PC-3 (cell line): Measurements from ENCODE around the gene THADA. TPM values are rescaled to one million over a fixed set of nuclear protein-coding genes. Genes with fewer than 3 reads are reported as not detected.

Source experiments
- ATAC-seq: fragments of 200-7000 bp; cut with Tn5 transposase; 2 replicates; pipeline ENCODE4 v1.9.1; 2020; ENCODE audit warnings: mild to moderate bottlenecking, moderate library complexity
- BruUV-seq: library from RNA; stranded (reverse); fragments of 400-500 nt; replicated peaks from 2 replicates; lab custom pipeline; 2021; lab: Mats Ljungman, UMichigan
- CTCF ChIA-PET: fragments of 300-600 bp; sonication (Branson Sonifier 250); formaldehyde crosslinking; loops from one replicate; lab custom pipeline; 2022; ENCODE audit warnings: antibody characterized with exemption; lab: Charles Lee
- POLR2A ChIA-PET: fragments of 300-600 bp; sonication (Branson Sonifier 250); formaldehyde crosslinking; loops from one replicate; lab custom pipeline; 2022; ENCODE audit warnings: antibody characterized with exemption; ENCODE audit not compliant: unreplicated experiment; lab: Charles Lee
- DNase-seq: peaks from one replicate; pipeline ENCODE4 v3.0.0-alpha.2; 2015
- H2AFZ ChIP-seq: fragments of 300-600 bp; sonication (generic); 2 replicates; pipeline ENCODE4 v1.6.0; 2016; ENCODE audit warnings: antibody characterized with exemption, low read length
- H3F3A ChIP-seq: fragments of 300-600 bp; sonication (generic); one replicate; pipeline ENCODE4 v1.6.0; 2017; ENCODE audit warnings: antibody characterized with exemption, low read length, control low read depth, mild to moderate bottlenecking; ENCODE audit not compliant: unreplicated experiment
- H3K27ac ChIP-seq: fragments of 300-600 bp; sonication (generic); 2 replicates; pipeline ENCODE4 v1.5.1; 2016; ENCODE audit warnings: mild to moderate bottlenecking, low read length
- H3K27me3 ChIP-seq: fragments of 300-600 bp; sonication (generic); 2 replicates; pipeline ENCODE4 v1.6.1; 2016; ENCODE audit warnings: low read length, mixed read lengths
- H3K36me3 ChIP-seq: fragments of 300-600 bp; sonication (generic); 2 replicates; pipeline ENCODE4 v1.6.1; 2016; ENCODE audit warnings: low read depth, mixed run types, low read length, mixed read lengths
- H3K4me1 ChIP-seq: fragments of 300-600 bp; sonication (generic); 2 replicates; pipeline ENCODE4 v1.5.1; 2016; ENCODE audit warnings: low read length; ENCODE audit not compliant: insufficient read depth
- H3K4me2 ChIP-seq: fragments of 300-600 bp; sonication (generic); 2 replicates; pipeline ENCODE4 v1.6.0; 2016; ENCODE audit warnings: low read length
- H3K4me3 ChIP-seq: fragments of 300-600 bp; sonication (generic); 2 replicates; pipeline ENCODE4 v1.5.1; 2016; ENCODE audit warnings: mild to moderate bottlenecking, low read length, mixed read lengths
- H3K79me2 ChIP-seq: fragments of 300-600 bp; sonication (generic); 2 replicates; pipeline ENCODE4 v1.6.1; 2017; ENCODE audit warnings: low read length, mixed read lengths
- H3K9ac ChIP-seq: fragments of 300-600 bp; sonication (generic); 2 replicates; pipeline ENCODE4 v1.6.0; 2016; ENCODE audit warnings: mild to moderate bottlenecking, low read length
- H3K9me2 ChIP-seq: fragments of 300-600 bp; sonication (generic); replicated peaks from 2 replicates; pipeline ENCODE4 v1.6.1; 2016; ENCODE audit warnings: mixed run types, low read length, mixed read lengths
- H3K9me3 ChIP-seq: fragments of 300-600 bp; sonication (generic); 2 replicates; pipeline ENCODE4 v1.6.1; 2016; ENCODE audit warnings: low read length, mixed read lengths
- H4K20me1 ChIP-seq: fragments of 300-600 bp; sonication (generic); 2 replicates; pipeline ENCODE4 v1.6.1; 2016; ENCODE audit warnings: low read length, mixed read lengths
- CTCF ChIP-seq: fragments of 300-600 bp; sonication (generic); conservative IDR thresholded peaks from 2 replicates; pipeline ENCODE4 v1.5.1; 2017; ENCODE audit warnings: antibody characterized with exemption, low read depth, mild to moderate bottlenecking, low read length
- EZH2 ChIP-seq: fragments of 300-600 bp; sonication (generic); IDR thresholded peaks from one replicate; pipeline ENCODE4 v1.6.1; 2017; ENCODE audit warnings: antibody characterized with exemption, mild to moderate bottlenecking, low read length; ENCODE audit not compliant: unreplicated experiment
- EZH2phosphoT487 ChIP-seq: fragments of 300-600 bp; sonication (generic); IDR thresholded peaks from 2 replicates; pipeline ENCODE4 v1.6.1; 2018; ENCODE audit warnings: mild to moderate bottlenecking, antibody characterized with exemption, low read length, borderline replicate concordance
- intact Hi-C: fragments of 100-400 bp; cut with micrococcal nuclease; formaldehyde crosslinking; loops from 2 replicates; pipeline ENCODE4 v1.9.0; 2023
- total RNA-seq: library from RNA; depleted of rRNA; stranded (reverse); fragments of >200 nt; gene quantifications from 2 replicates; pipeline ENCODE4 v1.2.3, GENCODE V29; 2014

THADA gene
- total RNA-seq, 1 experiment from 2014 or later = 33.6 TPM

- BruUV-seq = no TSS peak
- ChIA-PET CTCF (interaction anchor here (0.6 kb wide), 1 partner anchor 36 kb away, joined by 5 read pairs; no protein-coding TSS in a partner anchor), POLR2A (no interaction called here)
- Histone ChIP-seq H3K4me1 (peaks cover 27% of the 10 kb centered on the region), H3K9ac (no peak overlapping the region), H3K4me2 (no peak overlapping the region), H2AFZ (no peak overlapping the region), H3K36me3 (no peaks in the 10 kb centered on the region), H3K27ac (no peak overlapping the region), H3K4me3 (no peak overlapping the region), H3F3A (no peaks in the 10 kb centered on the region), H3K9me2 (no peaks in the 10 kb centered on the region), H3K27me3 (no peaks in the 10 kb centered on the region), H3K79me2 (no peaks in the 10 kb centered on the region), H4K20me1 (no peaks in the 10 kb centered on the region), H3K9me3 (no peaks in the 10 kb centered on the region)
- ATAC-seq = no peak
- TF ChIP-seq EZH2 (no peak), EZH2phosphoT487 (no peak), CTCF (no peak)
- intact Hi-C loops = no loop called here
- DNase-seq = no peak
These were observed 120.5 kb downstream of the THADA start for GRCh38 chr2:43475137-43475846.

- no peak for TF ChIP-seq EZH2phosphoT487
- TF ChIP-seq EZH2 = no peak
- no peak for TF ChIP-seq CTCF
- Histone ChIP-seq H3K9me2 (no peaks in the 10 kb centered on the region), H3K79me2 (no peaks in the 10 kb centered on the region), H3K4me2 (no peak overlapping the region), H3F3A (no peaks in the 10 kb centered on the region), H3K9me3 (no peaks in the 10 kb centered on the region), H3K9ac (no peak overlapping the region), H2AFZ (no peak overlapping the region), H4K20me1 (no peaks in the 10 kb centered on the region), H3K27me3 (no peaks in the 10 kb centered on the region), H3K4me3 (no peak overlapping the region), H3K27ac (no peak overlapping the region), H3K36me3 (no peaks in the 10 kb centered on the region), H3K4me1 (peaks cover 33% of the 10 kb centered on the region)
- no peak for DNase-seq
- POLR2A ChIA-PET = no interaction called here
- ATAC-seq = no peak
- CTCF ChIA-PET = no interaction called here
- no TSS peak for BruUV-seq
- intact Hi-C loops = no loop called here
These were observed 121.6 kb downstream of the THADA start for GRCh38 chr2:43474273-43474672.

- Histone ChIP-seq H3K36me3 (no peaks in the 10 kb centered on the region), H3K79me2 (no peaks in the 10 kb centered on the region), H3K27ac (no peak overlapping the region), H3K4me1 (peaks cover 33% of the 10 kb centered on the region), H3K27me3 (no peaks in the 10 kb centered on the region), H3K9ac (no peak overlapping the region), H3K4me2 (no peak overlapping the region), H2AFZ (no peak overlapping the region), H3F3A (no peaks in the 10 kb centered on the region), H3K9me3 (no peaks in the 10 kb centered on the region), H3K4me3 (no peak overlapping the region), H3K9me2 (no peaks in the 10 kb centered on the region), H4K20me1 (no peaks in the 10 kb centered on the region)
- ATAC-seq (no peak), DNase-seq (no peak)
- intact Hi-C loops = no loop called here
- TF ChIP-seq EZH2phosphoT487 (no peak), CTCF (no peak), EZH2 (no peak)
- BruUV-seq = no TSS peak
- POLR2A ChIA-PET = no interaction called here
- CTCF ChIA-PET = no interaction called here
These were observed 122.1 kb downstream of the THADA start for GRCh38 chr2:43473767-43474166.
